Endothelial cell of umbilical vein (primary cell): ENCODE measurements around the gene TDO2.

Experiments used
- CTCF ChIP-seq, 2 donors: IDR thresholded peaks; 1 replicate in 1 of 2; 2 replicates in 1 of 2; pipeline ENCODE4 v1.5.1; 2011; ENCODE audit warnings: low read length in 2 of 2, mild to moderate bottlenecking in 2 of 2, moderate library complexity in 2 of 2, control low read depth in 1 of 2, inconsistent platforms in 1 of 2, low read depth in 1 of 2; ENCODE audit not compliant: insufficient read depth in 1 of 2; ENCODE audit errors: extremely low read depth in 1 of 2
- EZH2 ChIP-seq: IDR thresholded peaks from 2 replicates; pipeline ENCODE4 v1.6.1; 2012; ENCODE audit warnings: borderline replicate concordance, low read depth, mild to moderate bottlenecking, moderate library complexity, low read length, inconsistent platforms; ENCODE audit not compliant: severe bottlenecking
- FOS ChIP-seq: IDR thresholded peaks from 2 replicates; pipeline ENCODE4 v1.6.1; 2011; ENCODE audit warnings: mild to moderate bottlenecking, low read length, moderate library complexity, borderline replicate concordance; ENCODE audit not compliant: insufficient read depth
- JUN ChIP-seq: IDR thresholded peaks from 2 replicates; pipeline ENCODE4 v1.6.1; 2011; ENCODE audit warnings: borderline replicate concordance, low read depth; ENCODE audit not compliant: insufficient read length, insufficient read depth
- MAX ChIP-seq: IDR thresholded peaks from 2 replicates; pipeline ENCODE4 v1.6.1; 2011; ENCODE audit not compliant: insufficient read depth, insufficient read length
- MYC ChIP-seq: IDR thresholded peaks from one replicate; pipeline ENCODE4 v1.6.1; 2011; ENCODE audit warnings: mild to moderate bottlenecking, low read depth, low read length
- POLR2A ChIP-seq: IDR thresholded peaks from 2 replicates; pipeline ENCODE4 v1.6.1; 2012; ENCODE audit warnings: low read depth, mild to moderate bottlenecking, control low read depth, low read length
- POLR2AphosphoS5 ChIP-seq: IDR thresholded peaks from 2 replicates; pipeline ENCODE4 v1.6.1; 2012; ENCODE audit warnings: low read depth, mild to moderate bottlenecking, control low read depth, low read length, moderate library complexity; ENCODE audit not compliant: insufficient read depth

- TF ChIP-seq CTCF (IDR thresholded peaks at IDR 0.05; ENCODE audit: extremely low read depth in 1 of 2, insufficient read depth in 1 of 2, low read depth in 1 of 2, low read length in 2 of 2): no peak
- no peak for TF ChIP-seq POLR2AphosphoS5
- TF ChIP-seq POLR2A: no peak
- TF ChIP-seq EZH2: no peak
- no peak for TF ChIP-seq FOS
- no peak for TF ChIP-seq MYC
- no peak for TF ChIP-seq JUN
- no peak for TF ChIP-seq MAX
These were observed 19.6 kb upstream of the TDO2 start for GRCh38 chr4:155883895-155884294.
